ENCODE measurements around the gene MAP3K3. TPM values are rescaled to one million over a fixed set of nuclear protein-coding genes. Genes with fewer than 3 reads are reported as not detected.
A peak's percentile ranks its signal among the peaks of the same experiment; 100 is the strongest.

The MAP3K3 gene
- total RNA-seq, 1 experiment from 2014 or later, result 16.2 TPM

DNA sequence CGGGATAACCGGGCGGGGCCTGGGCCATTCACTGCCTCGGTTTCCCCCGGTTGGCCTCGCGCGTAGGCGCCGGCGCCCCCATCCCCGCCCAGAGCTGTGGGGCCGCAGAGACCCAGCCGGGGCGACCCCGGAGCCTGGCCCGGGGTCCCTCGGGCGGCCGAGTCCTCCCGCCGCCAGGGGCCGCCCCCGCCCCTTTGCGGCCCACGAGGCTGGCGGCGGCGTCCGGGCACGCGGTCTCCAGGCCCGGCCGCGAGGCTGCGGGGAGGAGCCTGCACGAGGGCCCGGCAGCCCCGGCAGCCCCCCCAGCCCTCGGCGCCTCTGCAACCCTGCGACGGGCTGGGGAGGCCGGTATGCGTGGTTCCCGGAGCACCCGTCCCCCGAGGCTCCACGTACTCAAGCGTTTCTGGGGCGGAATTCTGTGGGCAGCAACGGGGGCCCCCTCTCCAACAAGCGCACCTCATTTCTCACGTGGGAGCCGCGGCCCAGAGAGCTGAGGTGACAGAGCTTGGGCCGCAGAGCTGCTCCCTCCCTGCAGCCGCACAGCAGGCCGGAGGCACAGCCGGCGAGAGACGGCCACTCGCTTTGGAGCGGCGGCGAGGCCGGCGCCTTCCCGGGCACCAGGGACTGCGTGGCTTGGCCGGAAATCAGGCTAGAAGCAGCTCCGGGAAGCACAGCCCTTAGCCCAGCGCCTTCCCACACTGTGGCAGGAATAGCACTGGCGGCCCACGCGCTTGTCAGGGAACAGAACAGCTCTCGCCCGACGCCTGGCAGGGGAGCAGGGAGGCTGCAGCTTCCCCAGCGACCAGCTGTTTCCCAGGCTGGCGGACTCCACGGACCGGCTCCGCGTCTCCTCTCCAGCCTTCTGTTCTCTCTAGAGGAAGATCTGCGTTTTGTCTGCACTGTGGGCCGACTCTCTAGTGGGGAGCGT, 78.6 kb downstream of the MAP3K3 start:
- Mint-ChIP-seq H3K4me1 (ENCODE audit: low read depth, unreplicated experiment) (no peaks in the 10 kb centered on the region), H3K27ac (ENCODE audit: unreplicated experiment) (no peak overlapping the region), H3K36me3 (ENCODE audit: insufficient read depth, unreplicated experiment) (peaks cover 11% of the 10 kb centered on the region), H3K4me3 (ENCODE audit: unreplicated experiment) (peak overlapping the region; percentile 57), H3K27me3 (ENCODE audit: insufficient read depth, unreplicated experiment) (no peaks in the 10 kb centered on the region), H3K9me3 (ENCODE audit: unreplicated experiment) (no peaks in the 10 kb centered on the region)
- no TSS peak for BruUV-seq (replicated peaks)
- no peaks in the 10 kb centered on the region for H3K27me3 ChIP-seq (replicated peaks; ENCODE audit: control insufficient read depth, insufficient read depth, low read length)
- intact Hi-C loops (cut with micrococcal nuclease; ENCODE audit: unreplicated experiment), result loop anchor here (5.0 kb wide), 1 partner anchor 42 kb away; the partner anchor contains the start of gene STRADA
- no peaks in the 10 kb centered on the region for H3K36me3 ChIP-seq (ENCODE audit: control insufficient read depth, insufficient read depth, low read length)
- TF ChIP-seq CTCF (IDR thresholded peaks at IDR 0.05; ENCODE audit: insufficient read depth in 1 of 2, low read depth in 1 of 2, low read length in 1 of 2, severe bottlenecking in 1 of 2, unreplicated experiment in 1 of 2), result no peak
- no peak for DNase-seq
- H3K9me3 ChIP-seq, result no peaks in the 10 kb centered on the region
- ChIA-PET POLR2A (no interaction called here), CTCF (no interaction called here)
- H3K4me1 ChIP-seq, result no peaks in the 10 kb centered on the region
- H3K4me3 ChIP-seq (ENCODE audit: low read depth, low read length), result peak overlapping the region; percentile 59

GRCh38 chr17:63701456-63701820, 79.2 kb downstream of the MAP3K3 start:
- no peak overlapping the region for H3K27ac Mint-ChIP-seq (ENCODE audit: unreplicated experiment)
- POLR2A ChIA-PET, result no interaction called here
- CTCF ChIA-PET, result interaction anchor here (0.7 kb wide), 1 partner anchor 86 kb away, joined by 3 read pairs; no protein-coding TSS in a partner anchor

More at GRCh38 chr17:63701456-63701820, 79.2 kb downstream of the MAP3K3 start:
- TF ChIP-seq CTCF (IDR thresholded peaks at IDR 0.05; ENCODE audit: insufficient read depth in 1 of 2, low read depth in 1 of 2, low read length in 1 of 2, severe bottlenecking in 1 of 2, unreplicated experiment in 1 of 2), result no peak
- no peaks in the 10 kb centered on the region for H3K36me3 ChIP-seq (ENCODE audit: control insufficient read depth, insufficient read depth, low read length)
- no peaks in the 10 kb centered on the region for H3K4me1 ChIP-seq
- intact Hi-C loops (cut with micrococcal nuclease; ENCODE audit: unreplicated experiment), result loop anchor here (5.0 kb wide), 1 partner anchor 41 kb away; the partner anchor contains the start of gene STRADA
- peaks cover 17% of the 10 kb centered on the region for H3K36me3 Mint-ChIP-seq (ENCODE audit: insufficient read depth, unreplicated experiment)
- H3K4me1 Mint-ChIP-seq (ENCODE audit: low read depth, unreplicated experiment), result no peaks in the 10 kb centered on the region
- H3K9me3 Mint-ChIP-seq (ENCODE audit: unreplicated experiment), result no peaks in the 10 kb centered on the region
- peak overlapping the region; percentile 57 for H3K4me3 Mint-ChIP-seq (ENCODE audit: unreplicated experiment)
- no peaks in the 10 kb centered on the region for H3K27me3 Mint-ChIP-seq (ENCODE audit: insufficient read depth, unreplicated experiment)
- H3K4me3 ChIP-seq (ENCODE audit: low read depth, low read length), result no peak overlapping the region
- no TSS peak for BruUV-seq (replicated peaks)
- no peaks in the 10 kb centered on the region for H3K27me3 ChIP-seq (replicated peaks; ENCODE audit: control insufficient read depth, insufficient read depth, low read length)
- DNase-seq, result no peak
- H3K9me3 ChIP-seq, result no peaks in the 10 kb centered on the region

All from Caco-2 (cell line).